ENCODE results near the gene CEACAM20. TPM values are rescaled to one million over a fixed set of nuclear protein-coding genes. Genes with fewer than 3 reads are reported as not detected.
A peak's percentile ranks its signal among the peaks of the same experiment; 100 is the strongest.
"Not testable (repeated sequence)": the region's sequence is repeated elsewhere in the genome, so short reads cannot be mapped to it uniquely, and the experiment has no call there.

Gene CEACAM20
- polyA plus RNA-seq, 1 donor: not detected

- no peak for DNase-seq
Observed at GRCh38 chr19:44548736-44549135, 19.3 kb upstream of the CEACAM20 start.

DNA sequence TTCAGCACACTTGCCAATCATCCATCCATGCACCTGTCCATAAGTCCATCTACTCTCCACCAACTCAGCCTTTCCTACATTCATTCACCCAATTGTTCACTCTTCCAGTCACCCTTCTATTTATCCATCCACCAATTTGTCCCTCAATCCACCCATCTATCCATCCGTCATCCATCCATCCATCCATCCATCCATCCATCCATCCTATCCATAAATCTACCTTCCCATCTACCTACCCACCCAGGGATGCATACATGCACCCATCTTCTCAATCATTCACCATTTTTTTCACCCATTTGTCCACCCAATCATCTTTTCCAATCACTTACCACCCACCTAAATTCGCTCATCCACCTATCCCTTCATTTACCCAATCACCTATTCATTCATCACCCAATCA is 14.6 kb upstream of the CEACAM20 start:
- DNase-seq: no peak

DNA sequence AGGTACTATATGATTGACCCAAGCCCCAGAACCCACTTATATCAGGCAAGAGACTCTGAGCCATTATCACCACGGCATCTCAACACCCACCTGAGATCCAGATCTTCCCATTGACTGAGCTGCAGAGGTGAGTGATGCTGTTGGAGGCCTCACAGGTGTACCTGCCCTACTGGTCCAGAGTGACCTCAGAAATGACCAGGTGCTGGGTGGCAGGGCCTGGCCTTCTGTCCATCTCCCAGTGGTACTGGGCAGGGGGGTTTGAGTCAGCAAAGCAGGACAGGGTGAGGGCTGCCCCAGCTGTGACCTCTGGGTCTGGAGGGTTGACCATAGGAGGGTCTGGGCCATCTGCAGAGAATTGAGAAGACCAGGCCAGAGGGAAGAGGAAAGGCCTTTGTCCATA is 13.2 kb upstream of the CEACAM20 start:
- DNase-seq: no peak

DNA sequence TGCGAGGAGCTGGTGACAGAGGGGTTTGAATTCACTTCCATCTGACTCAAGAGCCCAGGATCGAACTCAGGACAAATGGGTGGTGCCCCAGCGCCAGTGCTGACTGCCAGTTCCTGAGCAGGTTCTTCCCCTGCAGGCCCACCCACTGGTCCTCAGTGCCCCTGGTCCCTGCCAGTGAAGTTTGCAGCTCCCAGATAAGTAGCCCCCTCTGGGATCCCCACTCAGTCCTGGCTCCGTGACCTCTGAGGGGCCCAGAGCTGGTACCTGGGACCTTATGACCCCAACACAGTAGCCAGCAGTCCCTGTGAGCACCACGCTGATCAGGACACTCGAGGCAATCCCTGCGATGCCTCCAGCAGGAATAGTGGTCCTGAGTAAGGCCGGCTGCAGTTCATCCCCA is 11.3 kb upstream of the CEACAM20 start:
- no peak for DNase-seq

- no peak for DNase-seq
Observed at GRCh38 chr19:44539991-44540390, 10.5 kb upstream of the CEACAM20 start.

GRCh38 chr19:44539236-44539826 is 9.9 kb upstream of the CEACAM20 start:
- no peak for DNase-seq

DNA sequence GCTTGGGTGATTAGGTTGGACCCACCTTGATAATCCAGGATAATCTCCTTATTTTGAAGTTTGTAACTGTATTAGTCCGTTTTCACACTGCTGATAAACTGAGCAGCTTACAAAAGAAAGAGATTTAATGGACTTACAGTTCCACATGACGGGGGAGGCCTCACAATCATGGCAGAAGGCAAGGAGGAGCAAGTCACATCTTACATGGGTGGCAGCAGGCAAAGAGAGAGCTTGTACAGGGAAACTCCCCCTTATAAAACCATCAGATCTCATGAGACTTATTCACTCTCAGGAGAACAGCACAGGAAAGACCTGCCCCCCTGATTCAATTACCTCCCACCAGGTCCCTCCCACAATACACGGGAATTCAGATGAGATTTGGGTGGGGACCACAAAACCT is 5.9 kb upstream of the CEACAM20 start:
- not testable (repeated sequence) for DNase-seq

- no peak for DNase-seq
Observed at GRCh38 chr19:44532819-44533218, 3.3 kb upstream of the CEACAM20 start.

GRCh38 chr19:44530777-44531176 is 1.3 kb upstream of the CEACAM20 start:
- no peak for DNase-seq

DNA sequence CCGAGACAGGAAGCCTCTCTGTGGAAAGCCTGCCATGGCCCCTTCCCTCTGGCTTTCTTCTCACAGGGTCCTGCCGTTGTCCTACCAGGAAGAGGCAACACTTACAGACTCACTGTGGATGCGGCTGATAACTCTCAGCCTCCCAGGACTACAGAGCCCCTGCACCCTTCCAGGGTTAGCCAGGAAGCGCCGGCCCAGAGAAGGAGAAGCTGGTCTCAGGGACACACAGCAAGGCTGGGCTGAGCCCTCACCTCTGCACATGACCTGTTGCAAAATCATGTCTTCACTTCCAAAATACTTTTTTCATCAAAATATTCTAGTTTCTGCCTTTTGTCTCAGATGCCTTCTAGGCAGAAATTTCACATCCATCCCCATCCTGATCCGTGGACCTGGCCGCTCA is 1.9 kb downstream of the CEACAM20 start:
- DNase-seq: no peak

GRCh38 chr19:44525721-44526430 is 3.6 kb downstream of the CEACAM20 start:
- DNase-seq: no peak

DNA sequence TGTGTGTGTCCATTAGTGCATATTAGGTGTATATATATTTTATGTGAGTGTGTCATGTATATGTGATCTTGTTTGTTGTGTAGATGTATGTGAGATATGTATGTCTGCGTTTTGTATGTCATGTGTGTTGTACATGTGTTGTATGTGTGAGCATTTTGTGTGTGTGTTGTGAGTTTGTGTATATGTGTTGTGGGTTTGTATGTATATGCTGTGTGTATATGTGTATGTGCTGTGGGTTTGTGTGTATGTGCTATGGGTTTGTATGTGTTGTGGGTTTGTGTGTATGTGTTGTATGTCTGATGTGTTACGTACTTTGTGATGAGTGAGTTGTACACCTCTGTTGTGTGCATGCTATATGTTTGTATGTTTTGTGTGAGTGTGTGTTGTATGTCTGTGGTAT is 8.1 kb downstream of the CEACAM20 start:
- DNase-seq: no peak

- no peak for DNase-seq
Observed at GRCh38 chr19:44517146-44517545, 12.3 kb downstream of the CEACAM20 start.

GRCh38 chr19:44515907-44516306 is 13.6 kb downstream of the CEACAM20 start:
- no peak for DNase-seq

GRCh38 chr19:44515031-44515430 is 14.4 kb downstream of the CEACAM20 start:
- no peak for DNase-seq

DNA sequence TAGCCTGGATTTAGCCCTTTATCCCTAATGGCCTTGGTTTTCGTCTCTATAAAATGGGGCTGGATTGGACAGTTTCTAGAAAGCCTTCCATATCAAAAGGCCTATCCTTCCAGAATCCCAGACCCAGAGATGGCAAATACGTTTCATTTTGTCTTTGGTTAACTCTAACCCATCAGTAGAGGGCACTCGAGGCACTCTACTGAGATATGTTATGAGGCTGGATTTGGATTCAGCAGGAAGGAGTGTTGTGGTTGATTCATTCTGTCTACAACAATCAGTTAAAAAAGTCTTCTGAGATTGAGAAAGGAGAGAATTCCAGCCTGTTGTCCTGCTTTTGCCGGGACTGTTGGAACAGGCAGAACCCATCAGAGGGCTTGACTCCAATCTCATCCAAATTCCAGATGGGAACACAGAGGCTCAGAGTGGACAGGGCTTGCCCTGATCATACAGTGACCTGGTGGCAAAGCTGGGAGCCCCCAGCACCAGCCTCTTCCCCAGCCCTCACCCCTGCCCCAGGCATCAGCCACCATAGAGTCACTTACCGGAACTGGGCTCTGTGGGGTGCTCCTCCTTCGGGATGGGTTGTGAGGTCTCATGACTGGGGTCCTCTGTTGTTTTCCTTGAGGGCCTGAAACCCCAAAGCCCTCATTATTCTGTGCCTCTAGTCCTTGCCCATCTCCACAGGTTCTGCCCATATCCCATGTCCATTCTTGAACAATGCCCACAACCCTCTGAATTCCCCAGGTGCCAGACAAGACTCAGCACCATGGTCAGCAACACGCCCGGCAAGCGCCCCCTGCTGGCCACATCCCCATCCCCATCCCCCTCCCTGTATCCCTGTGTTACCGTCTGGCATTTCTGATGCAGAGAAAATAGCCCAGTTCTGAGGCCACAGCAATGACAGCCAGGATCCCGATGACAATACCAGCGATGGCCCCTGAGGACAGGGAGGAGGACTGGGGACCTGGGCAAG is 16.9 kb downstream of the CEACAM20 start:
- DNase-seq: no peak

- no peak for DNase-seq
Observed at GRCh38 chr19:44509478-44509877, 20.0 kb downstream of the CEACAM20 start.

DNA sequence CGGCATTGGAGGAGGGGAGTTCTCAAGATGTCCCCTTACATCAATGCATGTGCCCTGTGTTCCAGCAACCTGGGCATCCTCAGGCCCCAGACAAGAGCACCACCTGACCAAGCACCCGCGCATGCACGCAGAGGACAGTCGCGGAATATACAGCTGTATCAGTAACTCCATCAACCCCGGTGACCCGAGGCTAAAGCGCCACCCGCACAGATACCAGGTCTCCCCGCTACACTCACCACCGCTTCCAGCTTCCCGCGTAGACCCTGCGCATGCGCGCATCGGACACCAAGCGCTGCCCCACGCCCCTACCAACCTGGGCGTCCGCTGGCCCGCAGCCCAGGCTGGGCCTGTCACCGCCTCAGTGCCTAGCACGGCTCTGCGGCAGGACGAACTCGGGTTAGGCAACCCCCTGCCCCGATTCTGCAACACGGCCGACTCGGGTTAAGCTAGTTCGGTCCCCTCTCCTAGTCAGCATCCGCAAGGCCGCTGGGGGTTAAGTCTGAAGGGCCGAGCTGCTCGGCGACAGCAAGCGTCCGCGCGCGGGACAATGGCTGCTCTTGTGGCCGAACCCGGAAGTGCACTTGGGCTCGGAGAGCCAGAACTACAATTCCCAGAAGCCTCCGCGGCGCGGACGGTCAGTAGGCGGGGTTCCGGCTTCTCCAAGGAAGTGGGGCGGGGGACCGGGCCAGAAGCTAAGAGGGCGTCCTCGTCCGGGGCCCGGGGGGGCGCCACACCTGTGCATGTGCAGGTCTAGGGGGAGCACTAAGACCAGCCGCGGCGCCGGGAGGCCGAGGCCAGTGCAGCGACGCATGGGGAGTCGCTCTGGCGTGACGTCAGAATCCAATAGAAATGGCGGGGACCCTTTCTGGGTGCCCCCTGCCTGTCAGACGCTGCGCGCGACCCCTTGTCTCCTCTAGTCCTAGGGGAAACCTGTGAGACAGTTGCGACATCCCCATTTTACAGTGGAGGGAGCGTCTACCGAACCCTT is 29.2 kb downstream of the CEACAM20 start, which contains the start of gene ZNF180:
ZNF180 (minus strand) TSS at position 561 of the 988 bp plus-strand sequence. CDS start 3,188 bp downstream, outside the sequence.
- peak; percentile 97 for DNase-seq

DNA sequence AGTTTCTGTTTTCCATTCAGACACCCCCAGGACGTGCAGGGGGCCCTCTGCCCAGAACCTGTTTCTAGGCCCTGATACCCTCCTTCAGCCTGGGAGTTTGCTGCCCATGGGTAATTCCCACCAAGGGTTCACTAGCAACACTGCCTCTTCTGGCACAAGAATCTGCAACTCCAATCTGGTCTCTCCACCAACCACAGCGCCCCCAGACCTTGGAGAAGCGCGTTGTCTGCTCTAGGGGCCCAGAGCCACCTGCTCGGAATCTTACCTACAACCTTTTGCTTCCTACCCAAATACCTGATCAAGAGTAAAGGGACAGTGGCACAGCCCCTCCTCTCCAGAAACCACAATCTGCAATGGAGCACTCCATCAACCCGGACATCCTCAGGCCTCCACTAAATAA is 29.9 kb downstream of the CEACAM20 start:
- DNase-seq: no peak

GRCh38 chr19:44498988-44499387 is 30.5 kb downstream of the CEACAM20 start:
- DNase-seq: no peak

DNA sequence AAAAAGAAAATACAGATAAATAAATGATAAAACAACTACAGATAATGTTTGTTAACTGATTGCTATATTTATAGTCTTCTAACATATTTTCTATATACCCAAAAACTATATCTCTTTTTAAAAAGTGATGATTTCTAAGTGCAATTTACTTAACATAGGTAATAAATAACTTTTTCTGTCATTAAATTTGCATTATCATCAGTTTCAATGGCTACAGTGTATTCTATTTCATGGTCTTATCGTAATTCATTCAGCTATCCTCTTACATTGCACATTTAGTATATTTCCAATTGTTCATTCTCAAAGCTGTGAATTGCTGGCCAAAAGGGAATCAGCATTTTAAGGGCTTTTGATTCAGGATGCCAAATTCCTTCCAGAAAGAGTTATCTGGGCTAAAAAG is 32.8 kb downstream of the CEACAM20 start:
- no peak for DNase-seq
